ENCODE data around the gene EPS8L1.

Gene EPS8L1

GRCh38 chr19:55080968-55081769, 5.5 kb downstream of the EPS8L1 start:
- DNase-seq = peak; percentile 79 to 89

GRCh38 chr19:55081770-55082019, 6.0 kb downstream of the EPS8L1 start:
- no peak for DNase-seq

GRCh38 chr19:55082020-55082851, 6.6 kb downstream of the EPS8L1 start:
- DNase-seq = peak; percentile 63 to 68

GRCh38 chr19:55083004-55083850, 7.6 kb downstream of the EPS8L1 start:
- no peak for DNase-seq

- no peak for DNase-seq
Measured at GRCh38 chr19:55084416-55084815, 8.7 kb downstream of the EPS8L1 start.

- DNase-seq = no peak
Measured at GRCh38 chr19:55085923-55086715, 10.4 kb downstream of the EPS8L1 start.

GRCh38 chr19:55086730-55087541, 11.3 kb downstream of the EPS8L1 start:
- no peak for DNase-seq

GRCh38 chr19:55087542-55087901, 11.9 kb downstream of the EPS8L1 start:
- DNase-seq = no peak

GRCh38 chr19:55088021-55088451, 12.4 kb downstream of the EPS8L1 start:
- DNase-seq = no peak

- DNase-seq = peak; percentile 48 to 50
Measured at GRCh38 chr19:55088543-55089341, 13.1 kb downstream of the EPS8L1 start.

- DNase-seq = no peak
Measured at GRCh38 chr19:55089342-55089944, 13.8 kb downstream of the EPS8L1 start.

GRCh38 chr19:55090564-55090963, 14.9 kb downstream of the EPS8L1 start:
- DNase-seq = no peak

GRCh38 chr19:55091126-55091910, 15.6 kb downstream of the EPS8L1 start:
- no peak for DNase-seq

- DNase-seq = no peak
Measured at GRCh38 chr19:55091955-55092354, 16.3 kb downstream of the EPS8L1 start.

- no peak for DNase-seq
Measured at GRCh38 chr19:55092423-55093318, 17.0 kb downstream of the EPS8L1 start.

GRCh38 chr19:55094456-55095259, 19.0 kb downstream of the EPS8L1 start:
- no peak for DNase-seq

GRCh38 chr19:55095260-55096060, 19.8 kb downstream of the EPS8L1 start:
- DNase-seq = peak in 1 of 2 experiments; percentile 9
